Measurements from ENCODE around the gene WNT11.

- TF ChIP-seq CTCF (IDR thresholded peaks at IDR 0.05) (no peak), POLR2A (IDR thresholded peaks at IDR 0.05) (no peak)
Observed at GRCh38 chr11:76234021-76234415, 27.7 kb upstream of the WNT11 start.
